Activated CD4-positive, alpha-beta T cell treated with anti-CD3 and anti-CD28 coated beads for 36 hours (primary cell): ENCODE data around the gene TMEM87A. TPM values are rescaled to one million over a fixed set of nuclear protein-coding genes. Genes with fewer than 3 reads are reported as not detected.

Experiments
- ATAC-seq: fragments of 200-7000 bp; cut with Tn5 transposase; one replicate; pipeline ENCODE4 v1.10.0; 2021; ENCODE audit warnings: mild to moderate bottlenecking, moderate library complexity
- CTCF ChIA-PET: fragments of 350-600 bp; sonication (Branson Sonifier 250); formaldehyde crosslinking; loops from one replicate; lab custom pipeline; 2021; ENCODE audit warnings: antibody characterized with exemption; lab: Charles Lee
- POLR2A ChIA-PET: fragments of 350-600 bp; sonication (Branson Sonifier 250); formaldehyde crosslinking; loops from one replicate; lab custom pipeline; 2021; ENCODE audit warnings: antibody characterized with exemption, inconsistent platforms; lab: Charles Lee
- DNase-seq: peaks from one replicate; pipeline ENCODE4 v3.0.0-alpha.2; 2020
- H3K27ac Mint-ChIP-seq: one replicate; pipeline ENCODE4 v1.8.0; 2021; ENCODE audit warnings: mixed read lengths
- H3K27me3 Mint-ChIP-seq: one replicate; pipeline ENCODE4 v1.8.0; 2021; ENCODE audit warnings: mixed read lengths
- H3K36me3 Mint-ChIP-seq: one replicate; pipeline ENCODE4 v1.8.0; 2021; ENCODE audit warnings: low read depth, mixed read lengths
- H3K4me1 Mint-ChIP-seq: one replicate; pipeline ENCODE4 v1.8.0; 2021; ENCODE audit warnings: mixed read lengths
- H3K4me3 Mint-ChIP-seq: one replicate; pipeline ENCODE4 v1.8.0; 2021; ENCODE audit warnings: mild to moderate bottlenecking, moderate library complexity, mixed read lengths
- H3K9me3 Mint-ChIP-seq: one replicate; pipeline ENCODE4 v1.8.0; 2021; ENCODE audit warnings: low read depth, mixed read lengths
- intact Hi-C, 2 experiments: fragments of 100-400 bp; cut with DNase I in 1 of 2; cut with micrococcal nuclease in 1 of 2; formaldehyde crosslinking; loops; one replicate each; pipeline versions ENCODE4 v1.14.2 to v1.15.1; 2022 to 2024; cut with DNase I, micrococcal nuclease
- total RNA-seq, 2 experiments: library from RNA; stranded (reverse); gene quantifications; one replicate each; pipeline ENCODE4 v1.2.3, GENCODE V29; 2021

Gene TMEM87A
- total RNA-seq, 2 experiments from 2014 or later = 20.5 to 29.0 TPM

- Mint-ChIP-seq H3K4me3 (peak overlapping the region; percentile 81), H3K27me3 (no peaks in the 10 kb centered on the region), H3K36me3 (peaks cover 12% of the 10 kb centered on the region), H3K9me3 (no peaks in the 10 kb centered on the region), H3K4me1 (peaks cover 39% of the 10 kb centered on the region), H3K27ac (peak overlapping the region; percentile 98)
- POLR2A ChIA-PET = interaction anchor here (0.7 to 1.2 kb wide), 6 partner anchors 9 to 302 kb away, joined by 3 to 6 read pairs (median 3); partner anchors contain the start of gene EHD4
- intact Hi-C loops = loop anchor here (1.0 to 10.0 kb wide), 23 partner anchors 65 to 1322 kb away; partner anchors contain the start of genes STARD9 (in 2 of the 2), TTBK2 (in 2 of the 2), VPS39 (in 2 of the 2) and CCNDBP1 (in 1 of the 2)
- peak; percentile 82 for DNase-seq
- peak; percentile 22 for ATAC-seq
- CTCF ChIA-PET = interaction anchor here (0.6 to 1.3 kb wide), 5 partner anchors 16 to 597 kb away, joined by 3 to 4 read pairs (median 3); no protein-coding TSS in a partner anchor
These were observed 868 bp upstream of the TMEM87A start for GRCh38 chr15:42273900-42274701.

DNA sequence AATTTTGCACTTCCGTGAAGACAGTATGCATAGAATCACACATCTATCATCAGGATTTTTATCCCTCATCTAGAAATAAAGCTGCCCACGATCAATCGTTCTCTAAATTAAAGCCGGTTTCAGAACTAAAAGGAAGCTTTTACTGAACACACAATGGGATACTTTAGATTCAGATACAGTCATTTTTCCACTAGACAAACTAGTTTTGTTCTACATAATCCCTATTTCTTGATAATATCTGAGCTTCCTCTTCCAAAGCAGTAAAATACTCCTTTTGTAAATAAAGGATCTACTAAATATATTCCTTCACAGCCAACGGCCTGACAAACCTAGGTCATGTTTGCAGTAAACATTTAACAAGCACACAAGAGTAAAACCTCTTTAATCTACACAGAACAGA lies 2.2 kb downstream of the TMEM87A start:
- CTCF ChIA-PET = interaction anchor here (0.5 to 2.7 kb wide), 4 partner anchors 9 to 1308 kb away, joined by 3 to 8 read pairs (median 4); no protein-coding TSS in a partner anchor
- no peaks in the 10 kb centered on the region for H3K27me3 Mint-ChIP-seq
- peaks cover 15% of the 10 kb centered on the region for H3K36me3 Mint-ChIP-seq
- peaks cover 43% of the 10 kb centered on the region for H3K4me1 Mint-ChIP-seq
- POLR2A ChIA-PET = interaction anchor here (0.7 to 1.1 kb wide), 2 partner anchors 13 to 84 kb away, joined by 3 to 7 read pairs; no protein-coding TSS in a partner anchor
- DNase-seq = no peak
- no peaks in the 10 kb centered on the region for H3K9me3 Mint-ChIP-seq
- peak overlapping the region; percentile 52 for H3K27ac Mint-ChIP-seq
- ATAC-seq = no peak
- intact Hi-C loops = loop anchor here (5.0 to 10.0 kb wide), 6 partner anchors 79 to 1319 kb away; partner anchors contain the start of genes CHAC1 (in 1 of the 2), JMJD7 (in 1 of the 2) and TTBK2 (in 1 of the 2)
- H3K4me3 Mint-ChIP-seq = peak overlapping the region; percentile 81

- Mint-ChIP-seq H3K27me3 (no peaks in the 10 kb centered on the region), H3K4me1 (peaks cover 43% of the 10 kb centered on the region), H3K36me3 (peaks cover 19% of the 10 kb centered on the region), H3K4me3 (peak overlapping the region; percentile 81), H3K9me3 (no peaks in the 10 kb centered on the region), H3K27ac (no peak overlapping the region)
- intact Hi-C loops = loop anchor here (5.0 to 10.0 kb wide), 6 partner anchors 78 to 1318 kb away; partner anchors contain the start of genes CHAC1 (in 1 of the 2), JMJD7 (in 1 of the 2) and TTBK2 (in 1 of the 2)
- CTCF ChIA-PET = interaction anchor here (0.7 to 2.7 kb wide), 3 partner anchors 9 to 201 kb away, joined by 3 to 8 read pairs (median 3); no protein-coding TSS in a partner anchor
- POLR2A ChIA-PET = interaction anchor here (1.1 kb wide), 1 partner anchor 13 kb away, joined by 7 read pairs; no protein-coding TSS in a partner anchor
- DNase-seq (no peak), ATAC-seq (no peak)
These were observed 2.7 kb downstream of the TMEM87A start for GRCh38 chr15:42270551-42270950.

- Mint-ChIP-seq H3K9me3 (no peaks in the 10 kb centered on the region), H3K27me3 (no peaks in the 10 kb centered on the region), H3K36me3 (peaks cover 42% of the 10 kb centered on the region), H3K4me3 (no peak overlapping the region), H3K27ac (no peak overlapping the region), H3K4me1 (peaks cover 49% of the 10 kb centered on the region)
- DNase-seq (no peak), ATAC-seq (no peak)
- CTCF ChIA-PET = interaction anchor here (1.0 kb wide), 1 partner anchor 69 kb away, joined by 3 read pairs; no protein-coding TSS in a partner anchor
- POLR2A ChIA-PET = no interaction called here
- intact Hi-C loops = no loop called here
These were observed 5.9 kb downstream of the TMEM87A start for GRCh38 chr15:42267286-42267685.

DNA sequence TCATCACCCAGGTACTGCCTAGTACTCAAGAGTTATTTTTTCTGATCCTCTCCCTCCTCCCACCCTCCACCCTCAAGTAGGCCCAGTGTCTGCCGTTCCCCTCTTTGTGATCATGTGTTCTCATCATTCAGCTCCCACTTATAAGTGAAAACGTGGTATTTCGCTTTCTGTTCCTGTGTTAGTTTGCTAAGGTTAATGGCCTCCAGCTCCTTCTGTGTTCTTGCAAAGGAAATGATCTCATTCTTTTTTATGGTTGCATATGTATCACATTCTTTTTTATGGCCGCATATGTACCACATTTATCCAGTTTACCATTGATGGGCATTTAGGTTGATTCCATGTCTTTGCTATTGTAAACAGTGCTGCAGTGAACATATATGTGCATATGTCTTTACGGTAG lies 8.4 kb downstream of the TMEM87A start:
- ATAC-seq (peak; percentile 77), DNase-seq (peak; percentile 23)
- CTCF ChIA-PET = interaction anchor here (0.6 kb wide), 2 partner anchors 12 to 725 kb away, joined by 3 read pairs; no protein-coding TSS in a partner anchor
- H3K27me3 Mint-ChIP-seq = no peaks in the 10 kb centered on the region
- peaks cover 50% of the 10 kb centered on the region for H3K36me3 Mint-ChIP-seq
- H3K4me1 Mint-ChIP-seq = peaks cover 26% of the 10 kb centered on the region
- H3K27ac Mint-ChIP-seq = peak overlapping the region; percentile 82
- intact Hi-C loops = no loop called here
- H3K4me3 Mint-ChIP-seq = no peak overlapping the region
- POLR2A ChIA-PET = interaction anchor here (1.0 to 1.1 kb wide), 2 partner anchors 9 to 17 kb away, joined by 3 read pairs; partner anchors contain the start of genes GANC and TMEM87A
- H3K9me3 Mint-ChIP-seq = no peaks in the 10 kb centered on the region

GRCh38 chr15:42253300-42253699 lies 19.9 kb downstream of the TMEM87A start:
- CTCF ChIA-PET = interaction anchor here (0.8 to 1.3 kb wide), 4 partner anchors 15 to 33 kb away, joined by 3 to 5 read pairs (median 4); no protein-coding TSS in a partner anchor
- POLR2A ChIA-PET = no interaction called here
- Mint-ChIP-seq H3K9me3 (peaks cover 7% of the 10 kb centered on the region), H3K4me3 (no peak overlapping the region), H3K4me1 (no peaks in the 10 kb centered on the region), H3K27me3 (no peaks in the 10 kb centered on the region), H3K27ac (no peak overlapping the region), H3K36me3 (peaks cover 47% of the 10 kb centered on the region)
- ATAC-seq = no peak
- intact Hi-C loops = no loop called here
- no peak for DNase-seq

DNA sequence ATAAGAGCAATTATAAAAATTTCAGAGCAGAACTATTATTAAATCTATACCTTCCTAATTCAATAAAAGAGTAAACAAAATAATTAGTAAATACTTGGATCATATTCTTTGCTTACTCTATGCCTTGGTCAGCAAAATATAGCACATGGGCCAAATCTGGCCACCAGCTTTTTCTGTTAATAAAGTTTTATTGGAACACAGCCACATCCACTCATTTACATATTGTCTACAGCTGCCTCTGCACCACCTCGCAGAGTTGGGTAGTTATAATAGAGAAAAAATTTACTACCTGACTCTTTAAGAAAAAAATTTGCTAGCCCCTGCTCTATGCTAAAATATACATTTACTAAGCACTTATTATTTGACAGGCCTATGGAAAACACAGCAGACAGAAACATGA lies 32.4 kb downstream of the TMEM87A start:
- H3K36me3 Mint-ChIP-seq = peaks cover 30% of the 10 kb centered on the region
- peaks cover 5% of the 10 kb centered on the region for H3K4me1 Mint-ChIP-seq
- no peaks in the 10 kb centered on the region for H3K9me3 Mint-ChIP-seq
- intact Hi-C loops = no loop called here
- ChIA-PET CTCF (no interaction called here), POLR2A (no interaction called here)
- H3K27me3 Mint-ChIP-seq = no peaks in the 10 kb centered on the region
- H3K4me3 Mint-ChIP-seq = no peak overlapping the region
- DNase-seq = no peak
- no peak for ATAC-seq
- H3K27ac Mint-ChIP-seq = no peak overlapping the region

- H3K27me3 Mint-ChIP-seq = no peaks in the 10 kb centered on the region
- peaks cover 4% of the 10 kb centered on the region for H3K4me1 Mint-ChIP-seq
- ATAC-seq (no peak), DNase-seq (no peak)
- no peak overlapping the region for H3K27ac Mint-ChIP-seq
- ChIA-PET CTCF (no interaction called here), POLR2A (no interaction called here)
- peaks cover 34% of the 10 kb centered on the region for H3K36me3 Mint-ChIP-seq
- no peaks in the 10 kb centered on the region for H3K9me3 Mint-ChIP-seq
- intact Hi-C loops = no loop called here
- no peak overlapping the region for H3K4me3 Mint-ChIP-seq
These were observed 33.6 kb downstream of the TMEM87A start for GRCh38 chr15:42239528-42240182.

DNA sequence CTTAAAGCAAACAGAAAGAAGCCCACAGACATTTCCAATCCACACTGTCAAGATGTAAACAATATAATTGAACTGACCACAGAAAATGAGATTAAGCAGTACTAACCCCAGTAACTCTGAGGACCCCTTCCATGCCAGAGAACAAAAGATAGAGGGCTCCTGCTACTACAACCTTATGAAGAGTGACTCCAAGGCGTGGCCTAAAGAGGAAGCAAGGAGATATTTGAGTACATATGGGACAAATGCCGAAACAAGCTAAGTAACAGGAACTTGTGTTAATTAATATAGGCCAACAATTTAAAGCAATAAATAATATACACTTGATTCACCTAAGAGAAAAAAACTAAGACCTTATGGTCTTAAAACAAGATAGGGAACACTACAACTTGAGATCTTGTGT lies 40.1 kb downstream of the TMEM87A start:
- H3K9me3 Mint-ChIP-seq = no peaks in the 10 kb centered on the region
- intact Hi-C loops = no loop called here
- H3K27ac Mint-ChIP-seq = no peak overlapping the region
- POLR2A ChIA-PET = no interaction called here
- CTCF ChIA-PET = interaction anchor here (0.7 kb wide), 1 partner anchor 558 kb away, joined by 3 read pairs; no protein-coding TSS in a partner anchor
- DNase-seq = no peak
- no peak for ATAC-seq
- H3K4me3 Mint-ChIP-seq = no peak overlapping the region
- no peaks in the 10 kb centered on the region for H3K4me1 Mint-ChIP-seq
- peaks cover 28% of the 10 kb centered on the region for H3K36me3 Mint-ChIP-seq
- no peaks in the 10 kb centered on the region for H3K27me3 Mint-ChIP-seq

DNA sequence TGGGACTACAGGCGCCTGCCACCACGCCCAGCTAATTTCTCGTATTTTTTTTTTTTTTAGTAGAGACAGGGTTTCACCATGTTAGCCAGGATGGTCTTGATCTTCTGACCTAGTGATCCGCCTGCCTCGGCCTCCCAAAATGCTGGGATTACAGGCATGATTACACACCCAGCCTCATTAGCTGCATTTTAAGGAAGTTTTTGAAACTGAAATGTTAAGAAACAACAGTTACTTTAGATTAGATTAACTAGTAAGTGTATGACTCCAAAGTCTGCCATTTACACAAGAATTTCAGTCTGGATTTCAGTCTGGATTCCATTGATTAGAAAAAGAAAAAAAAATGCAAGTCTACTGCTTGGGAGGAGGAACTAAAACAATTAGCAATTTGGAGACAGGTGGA lies 40.6 kb downstream of the TMEM87A start:
- Mint-ChIP-seq H3K36me3 (peaks cover 28% of the 10 kb centered on the region), H3K4me3 (no peak overlapping the region), H3K27me3 (no peaks in the 10 kb centered on the region), H3K4me1 (no peaks in the 10 kb centered on the region), H3K9me3 (no peaks in the 10 kb centered on the region), H3K27ac (no peak overlapping the region)
- CTCF ChIA-PET = interaction anchor here (0.6 kb wide), 1 partner anchor 151 kb away, joined by 3 read pairs; no protein-coding TSS in a partner anchor
- DNase-seq (no peak), ATAC-seq (no peak)
- intact Hi-C loops = no loop called here
- POLR2A ChIA-PET = no interaction called here

DNA sequence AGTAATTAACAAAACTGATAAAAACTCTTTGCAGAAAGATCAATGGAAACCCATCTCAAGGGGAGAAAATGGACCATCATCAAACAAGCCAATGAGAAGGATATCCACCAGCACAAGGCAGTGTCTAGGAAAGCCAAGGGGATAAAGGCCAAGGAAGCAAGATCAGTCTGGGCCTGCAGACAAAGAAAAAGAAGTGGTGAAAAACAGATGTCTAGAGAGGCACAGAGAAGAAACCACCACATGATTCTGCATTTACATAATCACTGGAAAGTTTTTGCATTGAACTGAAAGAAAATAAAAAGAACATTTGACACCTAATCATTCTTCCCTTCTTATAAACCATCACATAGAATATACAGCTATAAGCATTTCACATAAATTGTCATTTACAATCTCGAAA lies 42.1 kb downstream of the TMEM87A start:
- H3K4me1 Mint-ChIP-seq = no peaks in the 10 kb centered on the region
- CTCF ChIA-PET = no interaction called here
- H3K9me3 Mint-ChIP-seq = no peaks in the 10 kb centered on the region
- H3K4me3 Mint-ChIP-seq = no peak overlapping the region
- H3K27ac Mint-ChIP-seq = no peak overlapping the region
- ATAC-seq (no peak), DNase-seq (no peak)
- H3K27me3 Mint-ChIP-seq = no peaks in the 10 kb centered on the region
- intact Hi-C loops = no loop called here
- peaks cover 21% of the 10 kb centered on the region for H3K36me3 Mint-ChIP-seq
- POLR2A ChIA-PET = no interaction called here
